Esophagus muscularis mucosa (tissue), 3 donors: ENCODE results near the gene VEZF1.

Source experiments
- CTCF ChIP-seq, 3 experiments: fragments of 200-600 bp in 2 of 3; fragments of 450-650 bp in 1 of 3; sonication (generic) in 2 of 3; IDR thresholded peaks; one replicate each; pipeline ENCODE4 v1.5.1; 2017 to 2019; ENCODE audit warnings: antibody characterized with exemption in 3 of 3, mild to moderate bottlenecking in 2 of 3, moderate library complexity in 1 of 3
- EP300 ChIP-seq: sonication (generic); formaldehyde crosslinking; IDR thresholded peaks from one replicate; pipeline ENCODE4 v1.6.1; 2017; ENCODE audit warnings: antibody characterized with exemption

- TF ChIP-seq EP300: no peak
- TF ChIP-seq CTCF (IDR thresholded peaks at IDR 0.05): no peak
Measured at GRCh38 chr17:57929386-57929785, 58.7 kb downstream of the VEZF1 start.
